GM12878 (cell line): ENCODE data around the gene TBKBP1. TPM values are rescaled to one million over a fixed set of nuclear protein-coding genes. Genes with fewer than 3 reads are reported as not detected.

Experiments used
- ATAC-seq: fragments of 200-7000 bp; cut with Tn5 transposase; 3 replicates; pipeline ENCODE4 v1.9.1; 2020; ENCODE audit warnings: mild to moderate bottlenecking, moderate library complexity
- BruUV-seq: library from RNA; stranded (reverse); fragments of 400-500 nt; replicated peaks from 2 replicates; lab custom pipeline; 2021; lab: Mats Ljungman, UMichigan
- CTCF ChIA-PET: fragments of 300-600 bp; sonication (Branson Sonifier 250); formaldehyde crosslinking; extraction: SDS; loops from one replicate; lab custom pipeline; 2021; ENCODE audit warnings: inconsistent platforms; lab: Yijun Ruan, JAX
- POLR2A ChIA-PET: fragments of 350-600 bp; formaldehyde crosslinking; extraction: SDS; loops from one replicate; lab custom pipeline; 2021; ENCODE audit warnings: inconsistent platforms; lab: Charles Lee
- RAD21 ChIA-PET: fragments of 300-600 bp; sonication (Branson Sonifier 250); formaldehyde crosslinking; loops from one replicate; lab custom pipeline; 2023; ENCODE audit warnings: antibody characterized with exemption; ENCODE audit not compliant: unreplicated experiment; lab: Charles Lee
- SMC1A ChIA-PET: fragments of 300-600 bp; sonication (Branson Sonifier 250); formaldehyde crosslinking; loops from one replicate; lab custom pipeline; 2023; ENCODE audit not compliant: unreplicated experiment, uncharacterized antibody; lab: Charles Lee
- DNase-seq: peaks from one replicate; pipeline ENCODE4 v3.0.0-alpha.2; 2011; ENCODE audit warnings: low read depth, low spot score
- FAIRE-seq: peaks from 3 replicates; lab custom pipeline; 2011; peaks lifted over from hg19 to GRCh38; lab: Jason Lieb, UNC
- H2AFZ ChIP-seq: 2 replicates; pipeline ENCODE4 v1.6.0; 2011; ENCODE audit warnings: low read depth, low read length, control low read depth; ENCODE audit not compliant: control insufficient read depth
- H3K27ac ChIP-seq: 2 replicates; pipeline ENCODE4 v1.5.1; 2011; ENCODE audit warnings: control low read depth; ENCODE audit not compliant: control insufficient read depth, insufficient read depth
- H3K27me3 ChIP-seq, 2 experiments: replicated peaks in 1 of 2; 2 replicates each; pipeline versions ENCODE4 v1.6.0 to v1.6.1; 2011; ENCODE audit warnings: low read length in 1 of 2; ENCODE audit not compliant: control insufficient read depth in 2 of 2, insufficient read depth in 2 of 2
- H3K36me3 ChIP-seq, 2 experiments: 2 replicates each; pipeline ENCODE4 v1.5.1; 2011; ENCODE audit warnings: low read length in 1 of 2; ENCODE audit not compliant: control insufficient read depth in 2 of 2, insufficient read depth in 2 of 2
- H3K4me1 ChIP-seq: 2 replicates; pipeline ENCODE4 v1.6.1; 2011; ENCODE audit warnings: mild to moderate bottlenecking, low read length, moderate library complexity, mixed read lengths; ENCODE audit not compliant: control insufficient read depth, insufficient read depth
- H3K4me2 ChIP-seq: 2 replicates; pipeline ENCODE4 v1.6.0; 2011; ENCODE audit warnings: control low read depth; ENCODE audit not compliant: control insufficient read depth, insufficient read depth
- H3K4me3 ChIP-seq: fragments of 200-600 bp; sonication (generic); 2 replicates; pipeline ENCODE4 v1.5.1; 2016
- H3K79me2 ChIP-seq: 2 replicates; pipeline ENCODE4 v1.6.0; 2011; ENCODE audit warnings: low read length; ENCODE audit not compliant: control insufficient read depth, insufficient read depth
- H3K9ac ChIP-seq: 2 replicates; pipeline ENCODE4 v1.8.0; 2011; ENCODE audit warnings: low read length, control low read depth, mixed read lengths; ENCODE audit not compliant: control insufficient read depth, insufficient read depth
- H3K9me3 ChIP-seq: replicated peaks from 3 replicates; pipeline ENCODE4 v1.5.1; 2011; ENCODE audit warnings: mild to moderate bottlenecking, low read length; ENCODE audit not compliant: control insufficient read depth, insufficient read depth
- H4K20me1 ChIP-seq: 2 replicates; pipeline ENCODE4 v1.6.0; 2011; ENCODE audit not compliant: control insufficient read depth, insufficient read depth
- CEBPZ ChIP-seq: fragments of 150-350 bp; IDR thresholded peaks from 2 replicates; pipeline ENCODE4 v1.6.1; 2016; ENCODE audit warnings: low read depth, low read length
- CHD4 ChIP-seq: fragments of 200-600 bp; sonication (generic); IDR thresholded peaks from 2 replicates; pipeline ENCODE4 v1.6.1; 2016; ENCODE audit warnings: mild to moderate bottlenecking
- CREM ChIP-seq: IDR thresholded peaks from 2 replicates; pipeline ENCODE4 v1.6.1; 2014; ENCODE audit warnings: antibody characterized with exemption, low read depth
- EGR1 ChIP-seq, 2 experiments: IDR thresholded peaks; 1 replicate in 1 of 2; 2 replicates in 1 of 2; pipeline ENCODE4 v1.6.1; 2011 to 2012; ENCODE audit warnings: low read depth in 2 of 2, low read length in 2 of 2, borderline replicate concordance in 1 of 2, mild to moderate bottlenecking in 1 of 2, moderate library complexity in 1 of 2
- EZH2 ChIP-seq: IDR thresholded peaks from 2 replicates; pipeline ENCODE4 v1.6.1; 2012; ENCODE audit warnings: low read depth, mild to moderate bottlenecking, control low read depth, inconsistent platforms, low read length, borderline replicate concordance; ENCODE audit not compliant: control insufficient read depth
- FOS ChIP-seq: IDR thresholded peaks from 3 replicates; pipeline ENCODE4 v1.6.1; 2011; ENCODE audit warnings: borderline replicate concordance; ENCODE audit not compliant: insufficient read length; ENCODE audit errors: extremely low read depth
- HCFC1 ChIP-seq: fragments of 150-350 bp; IDR thresholded peaks from 2 replicates; pipeline ENCODE4 v1.6.1; 2014; ENCODE audit warnings: low read length
- HDAC6 ChIP-seq: fragments of 200-600 bp; sonication (generic); IDR thresholded peaks from one replicate; pipeline ENCODE4 v1.8.0; 2017; ENCODE audit warnings: antibody characterized with exemption; ENCODE audit not compliant: unreplicated experiment
- JUND ChIP-seq: IDR thresholded peaks from 2 replicates; pipeline ENCODE4 v1.6.1; 2012; ENCODE audit warnings: low read depth, mild to moderate bottlenecking, low read length, improper control_type of control experiment, moderate library complexity
- MEF2A ChIP-seq: IDR thresholded peaks from 2 replicates; pipeline ENCODE4 v1.6.1; 2011; ENCODE audit warnings: low read depth, mild to moderate bottlenecking, low read length, moderate library complexity; ENCODE audit not compliant: insufficient read depth
- MYB ChIP-seq: fragments of 150-350 bp; IDR thresholded peaks from 2 replicates; pipeline ENCODE4 v1.6.1; 2014; ENCODE audit warnings: mild to moderate bottlenecking, low read depth, low read length, borderline replicate concordance
- NFIC ChIP-seq: IDR thresholded peaks from 2 replicates; pipeline ENCODE4 v1.6.1; 2012; ENCODE audit warnings: low read depth, mild to moderate bottlenecking, inconsistent platforms, low read length, moderate library complexity
- PAX5 ChIP-seq: IDR thresholded peaks from 2 replicates; pipeline ENCODE4 v1.6.1; 2011; ENCODE audit warnings: low read depth, low read length, borderline replicate concordance
- SIN3A ChIP-seq: IDR thresholded peaks from 2 replicates; pipeline ENCODE4 v1.6.1; 2012; ENCODE audit warnings: low read depth, low read length, improper control_type of control experiment
- TAF1 ChIP-seq: IDR thresholded peaks from 2 replicates; pipeline ENCODE4 v1.6.1; 2011; ENCODE audit warnings: mild to moderate bottlenecking, low read depth, low read length, borderline replicate concordance
- TCF12 ChIP-seq: IDR thresholded peaks from 2 replicates; pipeline ENCODE4 v1.6.1; 2011; ENCODE audit warnings: low read depth, mild to moderate bottlenecking, low read length
- YY1 ChIP-seq: IDR thresholded peaks from 2 replicates; pipeline ENCODE4 v1.6.1; 2011; ENCODE audit warnings: low read depth, mild to moderate bottlenecking, low read length
- ZBTB40 ChIP-seq: fragments of 450-650 bp; IDR thresholded peaks from 2 replicates; pipeline ENCODE4 v1.6.1; 2016; ENCODE audit warnings: mild to moderate bottlenecking, moderate library complexity, borderline replicate concordance
- WGBS: methylation state at CpG from one replicate; pipeline ENCODE4 v1.1.6; 2016; ENCODE audit warnings: low lambda C conversion rate; ENCODE audit not compliant: insufficient replicate concordance, insufficient coverage; ENCODE audit errors: missing lambda C conversion rate; 5-methylcytosine and 5-hydroxymethylcytosine counted together
- in situ Hi-C: fragments of 300-500 bp; cut with MboI; formaldehyde crosslinking; loops from 9 replicates; pipeline ENCODE4 v1.14.3; 2018; ENCODE audit warnings: mixed read lengths
- intact Hi-C: fragments of 100-400 bp; cut with micrococcal nuclease; formaldehyde crosslinking; loops from one replicate; pipeline ENCODE4 v1.14.2; 2022; ENCODE audit not compliant: unreplicated experiment
- polyA plus RNA-seq, 11 experiments: library from polyadenylated mRNA; depleted of rRNA in 4 of 11; unstranded in 6 of 11; stranded (reverse) in 5 of 11; fragments of >200 nt; fragmentation: Nextera tagmentation in 4 of 11; fragmentation: Illumina TruSeq in 1 of 11; extraction: Ambion mirVana in 4 of 11; extraction: Trizol in 1 of 11; gene quantifications; 1 replicate in 1 of 11; 2 replicates in 10 of 11; pipeline versions ENCODE4 v1.2.1 to v1.2.3, GENCODE V29; 2011 to 2016; ENCODE audit warnings: inconsistent platforms in 2 of 11, missing spikeins in 2 of 11, low read depth in 1 of 11
- total RNA-seq, 4 experiments: library from RNA; depleted of rRNA in 3 of 4; stranded (reverse); fragments of >200 nt in 3 of 4; fragmentation: Illumina TruSeq in 1 of 4; extraction: Trizol in 1 of 4; gene quantifications; 2 replicates each; pipeline versions ENCODE4 v1.2.1 to v1.2.3, GENCODE V29; 2013 to 2021

TBKBP1 gene
- total and polyA plus RNA-seq, 10 of the 15 experiments (the other 5 are each of a cell fraction or from before 2014, with no cell fraction given): 0.11 to 2.7 (median 0.74) TPM; not detected in 3

- intact Hi-C loops: no loop called here
- H3K9ac ChIP-seq: no peak overlapping the region
- ATAC-seq: no peak
- TF ChIP-seq CEBPZ (no peak), JUND (no peak), FOS (no peak), MYB (no peak), YY1 (no peak), TAF1 (no peak), CHD4 (no peak), MEF2A (no peak), ZBTB40 (no peak), HCFC1 (no peak), SIN3A (no peak), TCF12 (no peak), HDAC6 (no peak), CREM (no peak), NFIC (no peak), EZH2 (no peak), PAX5 (no peak), EGR1 (IDR thresholded peaks at IDR 0.05; ENCODE audit: borderline replicate concordance in 1 of 2, low read depth in 2 of 2, low read length in 2 of 2) (no peak)
Measured at GRCh38 chr17:47703671-47704070, 9.7 kb downstream of the TBKBP1 start.

More at GRCh38 chr17:47703671-47704070, 9.7 kb downstream of the TBKBP1 start:
- peaks cover 42% of the 10 kb centered on the region for H3K4me1 ChIP-seq
- H3K79me2 ChIP-seq: no peaks in the 10 kb centered on the region
- ChIA-PET CTCF (interaction anchor here (0.6 to 9.4 kb wide), 3 partner anchors 12 to 63 kb away, joined by 3 to 229 read pairs (median 8); partner anchors contain the start of gene TBX21), SMC1A (interaction anchor here (0.6 to 6.5 kb wide), 7 partner anchors 10 to 41 kb away, joined by 3 to 31 read pairs (median 3); partner anchors contain the start of genes TBKBP1 and TBX21), RAD21 (interaction anchor here (0.7 to 9.9 kb wide), 6 partner anchors 10 to 38 kb away, joined by 3 to 136 read pairs (median 4); partner anchors contain the start of gene TBX21), POLR2A (interaction anchor here (1.3 to 9.2 kb wide), 3 partner anchors 13 to 55 kb away, joined by 3 to 76 read pairs (median 6); no protein-coding TSS in a partner anchor)
- no peaks in the 10 kb centered on the region for H4K20me1 ChIP-seq
- no peaks in the 10 kb centered on the region for H3K36me3 ChIP-seq
- H2AFZ ChIP-seq: no peak overlapping the region
- in situ Hi-C loops: no loop called here
- no TSS peak for BruUV-seq
- no peak for DNase-seq
- H3K27ac ChIP-seq: no peak overlapping the region
- WGBS: 48% methylated on average over 5 of the region's 5 CpGs
- FAIRE-seq: peak; percentile 27
- no peaks in the 10 kb centered on the region for H3K9me3 ChIP-seq
- no peaks in the 10 kb centered on the region for H3K27me3 ChIP-seq
- H3K4me3 ChIP-seq: no peak overlapping the region
- peak overlapping the region; percentile 75 for H3K4me2 ChIP-seq
